Activated naive CD4-positive, alpha-beta T cell treated with anti-CD3 and anti-CD28 coated beads, Interleukin-2, amount 50 U/mL, for 24 hours (primary cell): ENCODE results near the gene SH3BP4.

Experiments
- H3K27ac Mint-ChIP-seq: one replicate; pipeline ENCODE4 v1.8.0; 2021; ENCODE audit warnings: mild to moderate bottlenecking, mixed read lengths
- H3K27me3 Mint-ChIP-seq: one replicate; pipeline ENCODE4 v1.8.0; 2021; ENCODE audit warnings: mixed read lengths
- H3K36me3 Mint-ChIP-seq: one replicate; pipeline ENCODE4 v1.8.0; 2021; ENCODE audit warnings: mixed read lengths
- H3K4me1 Mint-ChIP-seq: one replicate; pipeline ENCODE4 v1.8.0; 2021; ENCODE audit warnings: mixed read lengths
- H3K4me3 Mint-ChIP-seq: one replicate; pipeline ENCODE4 v1.8.0; 2021; ENCODE audit warnings: mild to moderate bottlenecking, mixed read lengths
- H3K9me3 Mint-ChIP-seq: one replicate; pipeline ENCODE4 v1.8.0; 2021; ENCODE audit warnings: mixed read lengths

SH3BP4 gene

GRCh38 chr2:234955091-234955591, 3.3 kb downstream of the SH3BP4 start:
- H3K4me3 Mint-ChIP-seq = no peak overlapping the region
- H3K4me1 Mint-ChIP-seq = peaks cover 12% of the 10 kb centered on the region
- no peaks in the 10 kb centered on the region for H3K36me3 Mint-ChIP-seq
- H3K27me3 Mint-ChIP-seq = peaks cover 35% of the 10 kb centered on the region
- no peak overlapping the region for H3K27ac Mint-ChIP-seq
- no peaks in the 10 kb centered on the region for H3K9me3 Mint-ChIP-seq

DNA sequence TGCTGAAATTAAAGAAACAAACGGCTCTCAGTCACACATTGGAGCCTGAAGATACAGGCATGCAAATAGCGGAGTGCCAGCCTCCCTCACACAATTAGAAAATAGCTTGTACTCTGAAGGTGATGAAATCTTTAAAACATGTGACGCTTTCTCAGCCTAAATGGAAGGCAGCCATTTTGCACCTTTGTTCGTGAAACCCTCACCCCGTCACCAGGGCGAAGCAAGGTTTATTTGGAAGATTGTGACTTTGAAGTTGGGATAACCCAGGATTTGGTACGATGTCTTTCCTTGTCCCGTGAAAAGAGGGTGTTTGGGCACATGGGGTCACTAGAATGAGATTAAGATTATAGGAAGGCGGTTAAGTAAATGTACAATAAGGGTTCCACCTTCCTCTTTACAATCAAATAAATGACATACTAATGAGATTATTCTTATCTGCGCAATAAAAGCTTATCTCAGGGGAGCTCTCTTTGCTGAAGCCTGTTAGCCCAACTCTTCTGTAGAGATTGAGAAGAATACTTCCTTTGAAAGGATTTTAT, 4.2 kb downstream of the SH3BP4 start:
- peaks cover 28% of the 10 kb centered on the region for H3K27me3 Mint-ChIP-seq
- peaks cover 4% of the 10 kb centered on the region for H3K4me1 Mint-ChIP-seq
- no peak overlapping the region for H3K4me3 Mint-ChIP-seq
- H3K27ac Mint-ChIP-seq = no peak overlapping the region
- no peaks in the 10 kb centered on the region for H3K36me3 Mint-ChIP-seq
- no peaks in the 10 kb centered on the region for H3K9me3 Mint-ChIP-seq

DNA sequence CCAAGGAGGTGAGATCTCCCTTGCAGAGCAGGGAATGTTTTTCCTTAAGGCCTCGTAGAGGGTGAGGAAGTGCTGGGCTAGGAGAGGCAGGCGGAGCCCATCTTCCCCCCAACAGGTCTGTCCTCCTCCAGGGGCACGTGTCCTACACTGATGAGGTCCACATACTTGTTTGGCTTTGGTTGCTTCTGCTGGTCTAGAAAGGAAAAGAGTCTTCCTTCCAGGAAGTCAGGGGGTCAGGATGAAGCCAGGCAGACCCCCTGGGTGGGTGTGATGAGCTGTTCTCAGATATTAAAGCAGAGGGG, 6.0 kb downstream of the SH3BP4 start:
- Mint-ChIP-seq H3K4me3 (no peak overlapping the region), H3K36me3 (no peaks in the 10 kb centered on the region)

DNA sequence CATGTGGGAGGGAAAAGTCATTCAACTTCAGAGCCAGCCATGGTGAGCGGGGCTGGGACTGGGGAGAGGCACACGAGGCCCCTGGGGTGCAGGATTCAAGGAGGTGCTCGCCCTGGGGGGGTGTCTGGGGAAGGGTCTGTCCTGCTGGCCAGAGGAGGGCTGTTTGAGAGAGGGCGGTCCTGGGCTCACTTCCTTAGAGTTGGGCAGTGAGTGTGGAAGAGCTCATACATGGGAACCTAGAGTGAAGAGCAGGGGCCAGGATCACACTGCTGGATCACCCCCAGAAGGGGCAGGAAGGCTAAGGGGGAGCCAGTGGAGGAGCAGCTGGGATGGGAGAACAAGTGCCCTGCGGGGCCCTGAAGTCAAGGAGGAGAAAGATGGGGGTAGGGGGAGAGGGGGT, 6.5 kb downstream of the SH3BP4 start:
- peaks cover 20% of the 10 kb centered on the region for H3K27me3 Mint-ChIP-seq
- no peak overlapping the region for H3K27ac Mint-ChIP-seq
- no peaks in the 10 kb centered on the region for H3K4me1 Mint-ChIP-seq
- H3K4me3 Mint-ChIP-seq = no peak overlapping the region
- no peaks in the 10 kb centered on the region for H3K9me3 Mint-ChIP-seq
- no peaks in the 10 kb centered on the region for H3K36me3 Mint-ChIP-seq

More for the DNA sequence above, 6.0 kb downstream of the SH3BP4 start:
- H3K4me1 Mint-ChIP-seq = no peaks in the 10 kb centered on the region
- peaks cover 25% of the 10 kb centered on the region for H3K27me3 Mint-ChIP-seq
- no peaks in the 10 kb centered on the region for H3K9me3 Mint-ChIP-seq
- no peak overlapping the region for H3K27ac Mint-ChIP-seq

DNA sequence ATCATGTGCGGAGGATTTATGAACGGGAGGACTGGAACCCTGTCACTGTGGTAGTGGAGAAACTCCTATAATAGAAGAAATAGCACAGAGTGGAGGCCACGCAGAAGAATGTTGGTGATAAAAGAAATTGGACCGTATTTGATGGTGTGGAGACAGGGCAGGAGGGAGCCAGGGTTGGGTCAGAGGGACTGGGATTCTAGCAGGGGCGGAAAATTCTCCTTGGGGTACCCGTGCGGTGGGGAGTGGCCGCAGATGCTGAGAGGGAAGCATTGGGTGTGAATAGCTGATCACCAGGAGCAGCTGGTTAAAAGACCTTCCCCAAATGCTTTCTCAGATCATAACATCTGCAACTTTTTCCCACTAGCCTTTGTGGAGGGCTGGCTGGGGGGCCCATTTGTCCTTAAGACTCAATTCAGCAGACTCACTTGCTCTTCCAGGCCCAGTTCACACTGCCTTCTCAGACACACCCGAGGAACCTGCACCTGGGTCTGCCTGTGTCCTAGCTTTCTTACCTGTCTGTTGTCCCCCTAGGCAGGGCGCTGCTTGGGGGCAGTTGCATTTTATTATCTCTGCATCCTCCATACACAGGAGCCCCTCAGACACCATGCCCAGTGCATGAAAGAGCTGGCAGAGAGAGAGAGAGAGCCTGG, 7.1 kb downstream of the SH3BP4 start:
- H3K36me3 Mint-ChIP-seq = no peaks in the 10 kb centered on the region
- H3K27ac Mint-ChIP-seq = no peak overlapping the region
- H3K4me3 Mint-ChIP-seq = no peak overlapping the region
- H3K27me3 Mint-ChIP-seq = peaks cover 18% of the 10 kb centered on the region
- H3K4me1 Mint-ChIP-seq = no peaks in the 10 kb centered on the region
- H3K9me3 Mint-ChIP-seq = no peaks in the 10 kb centered on the region

DNA sequence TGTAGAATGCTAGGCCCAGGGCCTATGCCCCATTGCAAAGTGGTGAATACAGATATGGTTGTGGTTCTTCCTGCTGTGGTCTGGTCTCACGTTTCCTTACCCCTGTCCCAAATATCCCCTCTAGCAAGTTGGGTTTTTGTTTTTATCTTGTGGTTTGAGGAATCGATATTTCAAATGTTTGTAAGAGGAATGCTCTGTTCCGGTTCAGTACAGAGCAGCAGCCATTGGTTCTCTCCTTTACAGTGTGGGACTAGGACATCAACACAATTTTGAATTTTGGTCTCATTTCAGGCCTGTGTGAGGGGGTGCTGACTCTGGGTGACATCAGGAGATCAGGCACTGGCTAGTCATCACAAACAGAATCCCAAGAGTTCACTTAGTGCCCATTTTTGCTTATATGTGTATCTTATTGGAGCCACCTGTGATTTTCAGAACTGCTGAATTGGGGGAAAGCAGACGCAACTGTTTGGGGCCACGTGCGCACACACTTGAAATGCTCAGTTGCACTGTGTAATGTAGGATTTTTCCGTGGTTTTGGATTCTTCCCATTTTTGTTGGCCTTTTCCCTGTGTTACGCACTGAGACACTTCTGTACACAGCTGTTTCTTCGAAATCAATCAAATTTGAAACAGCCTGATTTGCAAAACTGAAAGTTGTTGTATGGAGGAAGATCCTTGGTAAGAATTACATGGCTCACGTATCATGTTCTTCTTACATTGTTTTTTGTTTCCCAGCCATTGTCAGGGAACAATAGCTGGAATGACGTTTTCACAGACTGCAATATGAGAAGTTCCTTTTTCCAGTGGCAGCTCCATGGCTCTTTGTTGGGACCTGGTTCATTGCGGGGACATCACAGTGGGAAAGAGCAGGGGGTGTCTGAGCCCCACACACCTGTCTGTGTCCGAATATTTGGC, 8.6 kb downstream of the SH3BP4 start:
- Mint-ChIP-seq H3K9me3 (no peaks in the 10 kb centered on the region), H3K36me3 (no peaks in the 10 kb centered on the region), H3K4me3 (no peak overlapping the region), H3K27ac (no peak overlapping the region), H3K27me3 (peaks cover 7% of the 10 kb centered on the region), H3K4me1 (no peaks in the 10 kb centered on the region)

- H3K27me3 Mint-ChIP-seq = peaks cover 5% of the 10 kb centered on the region
- H3K4me3 Mint-ChIP-seq = no peak overlapping the region
- H3K9me3 Mint-ChIP-seq = no peaks in the 10 kb centered on the region
- no peak overlapping the region for H3K27ac Mint-ChIP-seq
- no peaks in the 10 kb centered on the region for H3K36me3 Mint-ChIP-seq
- H3K4me1 Mint-ChIP-seq = no peaks in the 10 kb centered on the region
Measured at GRCh38 chr2:234961784-234962183, 10.0 kb downstream of the SH3BP4 start.

GRCh38 chr2:234963773-234964615, 12.2 kb downstream of the SH3BP4 start:
- no peaks in the 10 kb centered on the region for H3K4me1 Mint-ChIP-seq
- H3K27me3 Mint-ChIP-seq = peaks cover 2% of the 10 kb centered on the region
- no peak overlapping the region for H3K4me3 Mint-ChIP-seq
- H3K36me3 Mint-ChIP-seq = no peaks in the 10 kb centered on the region
- no peaks in the 10 kb centered on the region for H3K9me3 Mint-ChIP-seq
- no peak overlapping the region for H3K27ac Mint-ChIP-seq

- Mint-ChIP-seq H3K9me3 (no peaks in the 10 kb centered on the region), H3K4me3 (no peak overlapping the region), H3K36me3 (no peaks in the 10 kb centered on the region), H3K27ac (no peak overlapping the region), H3K27me3 (peaks cover 2% of the 10 kb centered on the region), H3K4me1 (no peaks in the 10 kb centered on the region)
Measured at GRCh38 chr2:234964631-234965461, 13.0 kb downstream of the SH3BP4 start.

GRCh38 chr2:234966340-234966739, 14.5 kb downstream of the SH3BP4 start:
- no peak overlapping the region for H3K4me3 Mint-ChIP-seq
- no peaks in the 10 kb centered on the region for H3K36me3 Mint-ChIP-seq
- H3K9me3 Mint-ChIP-seq = no peaks in the 10 kb centered on the region
- no peaks in the 10 kb centered on the region for H3K4me1 Mint-ChIP-seq
- no peak overlapping the region for H3K27ac Mint-ChIP-seq
- H3K27me3 Mint-ChIP-seq = peaks cover 2% of the 10 kb centered on the region

GRCh38 chr2:234967201-234967869, 15.5 kb downstream of the SH3BP4 start:
- Mint-ChIP-seq H3K4me3 (no peak overlapping the region), H3K27me3 (peaks cover 4% of the 10 kb centered on the region), H3K9me3 (no peaks in the 10 kb centered on the region), H3K36me3 (no peaks in the 10 kb centered on the region), H3K27ac (no peak overlapping the region), H3K4me1 (no peaks in the 10 kb centered on the region)

GRCh38 chr2:234967870-234968208, 16.0 kb downstream of the SH3BP4 start:
- Mint-ChIP-seq H3K4me1 (no peaks in the 10 kb centered on the region), H3K27ac (no peak overlapping the region), H3K36me3 (no peaks in the 10 kb centered on the region), H3K9me3 (no peaks in the 10 kb centered on the region), H3K4me3 (no peak overlapping the region), H3K27me3 (peaks cover 4% of the 10 kb centered on the region)

DNA sequence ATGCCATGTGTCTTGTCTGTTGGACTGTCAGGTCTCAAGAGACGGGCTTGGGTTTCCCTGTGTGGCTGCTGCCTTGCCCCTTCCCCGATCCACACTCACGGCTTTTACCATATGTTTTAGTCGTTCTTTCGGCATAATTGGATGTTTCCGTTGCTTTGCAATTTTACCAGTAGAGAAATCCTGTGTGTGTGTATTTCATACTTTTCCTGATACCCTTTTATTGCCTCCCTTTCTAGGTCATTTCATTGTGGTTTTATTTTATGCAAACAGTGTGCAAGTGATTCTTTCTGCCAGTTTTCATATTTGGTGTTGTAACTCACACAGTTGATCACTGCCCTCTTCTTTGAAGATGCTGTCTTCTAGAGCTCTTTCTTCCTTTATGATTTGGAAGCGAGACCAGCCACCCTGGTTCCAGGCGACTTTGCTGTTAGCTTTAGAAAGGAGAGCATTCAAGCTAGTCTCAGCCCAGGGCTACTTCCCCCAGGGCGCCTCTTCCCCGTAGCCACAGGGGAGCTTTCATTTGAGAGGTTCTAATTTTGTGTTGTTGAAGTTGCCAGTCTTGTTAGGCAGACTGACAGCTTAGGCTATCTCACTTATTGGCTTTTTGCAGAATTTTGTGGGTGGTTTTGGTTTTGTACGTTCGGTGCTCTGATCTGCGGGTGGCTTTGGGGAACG, 17.0 kb downstream of the SH3BP4 start:
- no peak overlapping the region for H3K4me3 Mint-ChIP-seq
- no peak overlapping the region for H3K27ac Mint-ChIP-seq
- H3K27me3 Mint-ChIP-seq = peaks cover 6% of the 10 kb centered on the region
- H3K9me3 Mint-ChIP-seq = no peaks in the 10 kb centered on the region
- no peaks in the 10 kb centered on the region for H3K36me3 Mint-ChIP-seq
- H3K4me1 Mint-ChIP-seq = no peaks in the 10 kb centered on the region
